GM19372 (cell line): ENCODE measurements around the gene PSTPIP1.

Experiments used
- ATAC-seq: cut with Tn5 transposase; IDR thresholded peaks from one replicate; pipeline ENCODE4 v1.9.1; 2021; ENCODE audit warnings: mild to moderate bottlenecking, low read depth, moderate library complexity; ENCODE audit not compliant: unreplicated experiment

Gene PSTPIP1

GRCh38 chr15:76976572-76977270, 18.2 kb upstream of the PSTPIP1 start:
- no peak for ATAC-seq

- ATAC-seq: no peak
Observed at GRCh38 chr15:76978522-76979330, 16.2 kb upstream of the PSTPIP1 start.

- ATAC-seq: no peak
Observed at GRCh38 chr15:76979331-76979925, 15.5 kb upstream of the PSTPIP1 start.

- no peak for ATAC-seq
Observed at GRCh38 chr15:76979996-76980520, 14.9 kb upstream of the PSTPIP1 start.

GRCh38 chr15:76982356-76982755, 12.6 kb upstream of the PSTPIP1 start:
- no peak for ATAC-seq

- no peak for ATAC-seq
Observed at GRCh38 chr15:76982756-76983155, 12.2 kb upstream of the PSTPIP1 start.

- no peak for ATAC-seq
Observed at GRCh38 chr15:76983590-76984375, 11.1 kb upstream of the PSTPIP1 start.

- no peak for ATAC-seq
Observed at GRCh38 chr15:76986743-76987142, 8.2 kb upstream of the PSTPIP1 start.

- no peak for ATAC-seq
Observed at GRCh38 chr15:76987276-76987675, 7.7 kb upstream of the PSTPIP1 start.

GRCh38 chr15:76987896-76988860, 6.7 kb upstream of the PSTPIP1 start:
- peak; percentile 75 for ATAC-seq

GRCh38 chr15:76988867-76989780, 5.8 kb upstream of the PSTPIP1 start:
- no peak for ATAC-seq

GRCh38 chr15:76991048-76991447, 3.9 kb upstream of the PSTPIP1 start:
- no peak for ATAC-seq

GRCh38 chr15:76991741-76992645, 2.9 kb upstream of the PSTPIP1 start:
- ATAC-seq: no peak

GRCh38 chr15:76993114-76993725, 1.7 kb upstream of the PSTPIP1 start:
- ATAC-seq: no peak

GRCh38 chr15:76994001-76994400, 925 bp upstream of the PSTPIP1 start:
- no peak for ATAC-seq

- ATAC-seq: no peak
Observed at GRCh38 chr15:76994496-76994895, 430 bp upstream of the PSTPIP1 start.

- ATAC-seq: no peak
Observed at GRCh38 chr15:76996076-76996525, 1.2 kb downstream of the PSTPIP1 start.
